Small intestine (tissue), 7 donors: ENCODE measurements around the gene SCRN1. TPM values are rescaled to one million over a fixed set of nuclear protein-coding genes. Genes with fewer than 3 reads are reported as not detected.
"Not testable (repeated sequence)": the region's sequence is repeated elsewhere in the genome, so short reads cannot be mapped to it uniquely, and the experiment has no call there.

Experiments used
- DNase-seq, 2 donors: peaks; one replicate each; pipeline versions ENCODE4 v3.0.0 to v3.0.0-alpha.2; 2013
- FAIRE-seq: peaks from 2 replicates; lab custom pipeline; 2012; peaks lifted over from hg19 to GRCh38; lab: Jason Lieb, UNC
- H3K27ac ChIP-seq, 3 donors: one replicate each; pipeline ENCODE4 v1.5.1; 2013; ENCODE audit warnings: low read length in 2 of 3, mild to moderate bottlenecking in 2 of 3, control low read depth in 1 of 3, inconsistent platforms in 1 of 3, low read depth in 1 of 3, moderate library complexity in 1 of 3
- H3K27me3 ChIP-seq, 3 donors: one replicate each; pipeline ENCODE4 v1.6.1; 2013; ENCODE audit warnings: low read length in 3 of 3, inconsistent platforms in 1 of 3; ENCODE audit not compliant: control insufficient read depth in 3 of 3, insufficient read depth in 3 of 3
- H3K36me3 ChIP-seq, 3 donors: one replicate each; pipeline ENCODE4 v1.6.1; 2013; ENCODE audit warnings: low read length in 3 of 3, inconsistent platforms in 1 of 3, low read depth in 1 of 3, mild to moderate bottlenecking in 1 of 3, moderate library complexity in 1 of 3; ENCODE audit not compliant: control insufficient read depth in 3 of 3, insufficient read depth in 2 of 3
- H3K4me1 ChIP-seq, 3 donors: one replicate each; pipeline ENCODE4 v1.6.1; 2013; ENCODE audit warnings: low read length in 2 of 3, inconsistent platforms in 1 of 3, low read depth in 1 of 3, mild to moderate bottlenecking in 1 of 3, moderate library complexity in 1 of 3; ENCODE audit not compliant: control insufficient read depth in 3 of 3, insufficient read depth in 2 of 3
- H3K4me3 ChIP-seq, 3 donors: one replicate each; pipeline ENCODE4 v1.5.1; 2013; ENCODE audit warnings: low read length in 3 of 3, control low read depth in 1 of 3, inconsistent platforms in 1 of 3, low read depth in 1 of 3, mild to moderate bottlenecking in 1 of 3, moderate library complexity in 1 of 3
- H3K9me3 ChIP-seq, 2 donors: one replicate each; pipeline ENCODE4 v1.6.1; 2013; ENCODE audit warnings: low read depth in 1 of 2, low read length in 1 of 2; ENCODE audit not compliant: control insufficient read depth in 2 of 2, insufficient read depth in 1 of 2
- WGBS, 3 donors: extraction: QIAGEN DNeasy Blood & Tissue Kit; methylation state at CpG; one replicate each; pipeline ENCODE4 v1.1.7; 2013; 5-methylcytosine and 5-hydroxymethylcytosine counted together
- polyA plus RNA-seq, 4 donors: library from polyadenylated mRNA; stranded (reverse) in 3 of 4; unstranded in 1 of 4; fragments of 200-250 nt in 3 of 4; fragments of 120-200 nt in 1 of 4; gene quantifications; one replicate each; pipeline versions ENCODE4 v1.2.1 to v1.2.3, GENCODE V29; 2013
- donor health status: healthy with polysubstance abuse.
- donor health status: control.
- donor health status: control.
- donor health status: Bipolar disorder and iron deficiency.
- donor health status: healthy.

The SCRN1 gene
- polyA plus RNA-seq, 4 donors, result 1.3 to 16.9 (median 7.4) TPM

GRCh38 chr7:29893351-29893965, 96.1 kb downstream of the SCRN1 start:
- Histone ChIP-seq H3K9me3 (peaks cover 0 to 4% of the 10 kb centered on the region in 2 donors), H3K4me3 (no peak overlapping the region), H3K27me3 (no peaks in the 10 kb centered on the region), H3K4me1 (no peaks in the 10 kb centered on the region), H3K27ac (no peak overlapping the region), H3K36me3 (peaks cover 0 to 44% (median 3%) of the 10 kb centered on the region in 3 donors)
- DNase-seq (no peak), FAIRE-seq (no peak)
- 79 to 89% (median 80%) methylated on average over 6 of the region's 6 CpGs for WGBS, 3 donors

- no peaks in the 10 kb centered on the region for H3K4me1 ChIP-seq
- H3K36me3 ChIP-seq, result peaks cover 0 to 48% (median 0%) of the 10 kb centered on the region in 3 donors
- FAIRE-seq (no peak), DNase-seq (no peak)
- peaks cover 0 to 4% of the 10 kb centered on the region in 2 donors for H3K9me3 ChIP-seq
- H3K27ac ChIP-seq, result no peak overlapping the region
- H3K27me3 ChIP-seq, result no peaks in the 10 kb centered on the region
- H3K4me3 ChIP-seq, result no peak overlapping the region
- 89 to 93% (median 91%) methylated on average over 5 of the region's 5 CpGs for WGBS, 3 donors
Observed at GRCh38 chr7:29892231-29892630, 97.4 kb downstream of the SCRN1 start.

- Histone ChIP-seq H3K27ac (no peak overlapping the region), H3K36me3 (peaks cover 0 to 48% (median 0%) of the 10 kb centered on the region in 3 donors), H3K4me3 (no peak overlapping the region), H3K27me3 (no peaks in the 10 kb centered on the region), H3K9me3 (peaks cover 0 to 3% of the 10 kb centered on the region in 2 donors), H3K4me1 (no peaks in the 10 kb centered on the region)
- DNase-seq (no peak), FAIRE-seq (no peak)
- 71 to 88% (median 79%) methylated on average over 4 of the region's 4 CpGs for WGBS, 3 donors
Observed at GRCh38 chr7:29891766-29892165, 97.8 kb downstream of the SCRN1 start.

- not testable (repeated sequence) for H3K4me1 ChIP-seq, H3K27me3 ChIP-seq, H3K9me3 ChIP-seq, DNase-seq, H3K27ac ChIP-seq, FAIRE-seq, H3K4me3 ChIP-seq
- peaks cover 0 to 45% (median 0%) of the 10 kb centered on the region in 3 donors for H3K36me3 ChIP-seq
- WGBS, 3 donors, result 70 to 78% (median 75%) methylated on average over 4 to 13 of the region's 14 CpGs
Observed at GRCh38 chr7:29890786-29891185, 98.8 kb downstream of the SCRN1 start.

- DNase-seq, result no peak
- no peak for FAIRE-seq
Observed at GRCh38 chr7:29890251-29890650, 99.3 kb downstream of the SCRN1 start.

GRCh38 chr7:29889288-29889687, 100.3 kb downstream of the SCRN1 start:
- no peak overlapping the region for H3K27ac ChIP-seq
- WGBS, 3 donors, result 90 to 93% (median 93%) methylated on average over 5 of the region's 5 CpGs
- H3K4me1 ChIP-seq, result no peaks in the 10 kb centered on the region
- no peak overlapping the region for H3K4me3 ChIP-seq
- FAIRE-seq, result no peak
- DNase-seq, result no peak
- no peaks in the 10 kb centered on the region for H3K9me3 ChIP-seq
- peaks cover 0 to 3% (median 0%) of the 10 kb centered on the region in 3 donors for H3K27me3 ChIP-seq
- peaks cover 0 to 43% (median 0%) of the 10 kb centered on the region in 3 donors for H3K36me3 ChIP-seq

More at GRCh38 chr7:29890251-29890650, 99.3 kb downstream of the SCRN1 start:
- peaks cover 0 to 47% (median 0%) of the 10 kb centered on the region in 3 donors for H3K36me3 ChIP-seq
- no peaks in the 10 kb centered on the region for H3K4me1 ChIP-seq
- 82 to 89% (median 87%) methylated on average over 4 of the region's 4 CpGs for WGBS, 3 donors
- no peaks in the 10 kb centered on the region for H3K27me3 ChIP-seq
- no peak overlapping the region for H3K4me3 ChIP-seq
- no peaks in the 10 kb centered on the region for H3K9me3 ChIP-seq
- H3K27ac ChIP-seq, result no peak overlapping the region

GRCh38 chr7:29888006-29888405, 101.6 kb downstream of the SCRN1 start:
- Histone ChIP-seq H3K4me1 (peaks cover 0 to 2% (median 0%) of the 10 kb centered on the region in 3 donors), H3K27me3 (peaks cover 0 to 3% (median 0%) of the 10 kb centered on the region in 3 donors), H3K9me3 (no peaks in the 10 kb centered on the region), H3K27ac (no peak overlapping the region), H3K36me3 (peaks cover 0 to 37% (median 0%) of the 10 kb centered on the region in 3 donors), H3K4me3 (no peak overlapping the region)
- 85 to 92% (median 89%) methylated on average over 7 of the region's 7 CpGs for WGBS, 3 donors
- DNase-seq, result no peak
- FAIRE-seq, result no peak

GRCh38 chr7:29886827-29887226, 102.8 kb downstream of the SCRN1 start:
- Histone ChIP-seq H3K27me3 (peaks cover 0 to 3% (median 0%) of the 10 kb centered on the region in 3 donors), H3K9me3 (no peaks in the 10 kb centered on the region), H3K27ac (no peak overlapping the region), H3K4me1 (peaks cover 0 to 2% (median 0%) of the 10 kb centered on the region in 3 donors), H3K36me3 (peaks cover 0 to 32% (median 0%) of the 10 kb centered on the region in 3 donors), H3K4me3 (no peak overlapping the region)
- DNase-seq (no peak), FAIRE-seq (no peak)
- WGBS, 3 donors, result 90 to 94% (median 92%) methylated on average over 2 of the region's 2 CpGs
